HEK293 (cell line): ENCODE measurements around the gene BLVRB.

Experiments used
- ATF2 ChIP-seq: fragments of 450-650 bp; formaldehyde crosslinking; IDR thresholded peaks from 2 replicates; pipeline ENCODE4 v1.5.1; 2016; ENCODE audit warnings: missing biosample characterization, missing genetic modification characterization, low read depth
- CTCF ChIP-seq: fragments of 450-650 bp; formaldehyde crosslinking; IDR thresholded peaks from 2 replicates; pipeline ENCODE4 v1.5.1; 2016; ENCODE audit warnings: missing biosample characterization, missing genetic modification characterization
- REST ChIP-seq: fragments of 450-650 bp; formaldehyde crosslinking; IDR thresholded peaks from 2 replicates; pipeline ENCODE4 v1.5.1; 2016; ENCODE audit warnings: missing biosample characterization, missing genetic modification characterization
- SCRT2 ChIP-seq: fragments of 450-650 bp; formaldehyde crosslinking; IDR thresholded peaks from 2 replicates; pipeline ENCODE4 v1.5.1; 2016; ENCODE audit warnings: missing biosample characterization, missing genetic modification characterization
- TCF7L2 ChIP-seq: IDR thresholded peaks from 2 replicates; pipeline ENCODE4 v1.6.1; 2011; ENCODE audit warnings: low read depth, mild to moderate bottlenecking, inconsistent platforms, low read length, moderate library complexity, borderline replicate concordance
- ZBTB20 ChIP-seq: fragments of 450-650 bp; formaldehyde crosslinking; IDR thresholded peaks from 2 replicates; pipeline ENCODE4 v1.5.1; 2016; ENCODE audit warnings: missing biosample characterization, missing genetic modification characterization
- ZBTB44 ChIP-seq: fragments of 450-650 bp; IDR thresholded peaks from 2 replicates; pipeline ENCODE4 v1.5.1; 2018; ENCODE audit warnings: missing biosample characterization, mild to moderate bottlenecking, missing genetic modification characterization
- ZNF24 ChIP-seq: fragments of 450-650 bp; formaldehyde crosslinking; IDR thresholded peaks from 2 replicates; pipeline ENCODE4 v1.5.1; 2016; ENCODE audit warnings: missing biosample characterization, missing genetic modification characterization
- ZNF248 ChIP-seq: fragments of 450-650 bp; formaldehyde crosslinking; IDR thresholded peaks from 2 replicates; pipeline ENCODE4 v1.5.1; 2017; ENCODE audit warnings: missing biosample characterization, missing genetic modification characterization
- ZNF362 ChIP-seq: fragments of 450-650 bp; formaldehyde crosslinking; IDR thresholded peaks from 2 replicates; pipeline ENCODE4 v1.5.1; 2016; ENCODE audit warnings: missing biosample characterization, missing genetic modification characterization
- ZNF48 ChIP-seq: fragments of 450-650 bp; formaldehyde crosslinking; IDR thresholded peaks from 2 replicates; pipeline ENCODE4 v1.5.1; 2016; ENCODE audit warnings: missing biosample characterization, missing genetic modification characterization
- ZNF777 ChIP-seq: fragments of 450-650 bp; formaldehyde crosslinking; IDR thresholded peaks from 2 replicates; pipeline ENCODE4 v1.5.1; 2017; ENCODE audit warnings: missing biosample characterization, missing genetic modification characterization, borderline replicate concordance

GRCh38 chr19:40400559-40400958 is 65.0 kb downstream of the BLVRB start:
- TF ChIP-seq CTCF (tag by site-specific recombination) (no peak), ATF2 (no peak), TCF7L2 (no peak), ZNF248 (tag by site-specific recombination) (no peak), ZNF777 (tag by site-specific recombination) (no peak), ZBTB44 (tag by site-specific recombination) (no peak), SCRT2 (tag by site-specific recombination) (no peak), ZBTB20 (tag by site-specific recombination) (no peak), ZNF24 (no peak), ZNF48 (no peak), REST (tag by site-specific recombination) (no peak), ZNF362 (tag by site-specific recombination) (peak; percentile 9; the same call in 1 of the 2 replicates)
